Mammary epithelial cell (primary cell): ENCODE results near the gene MYO16.

Experiments used
- CTCF ChIP-seq, 2 donors: IDR thresholded peaks in 1 of 2; conservative IDR thresholded peaks in 1 of 2; 2 replicates each; pipeline ENCODE4 v1.5.1; 2011 to 2012; ENCODE audit warnings: inconsistent platforms in 2 of 2, low read length in 2 of 2, mild to moderate bottlenecking in 2 of 2, control low read depth in 1 of 2, low read depth in 1 of 2; ENCODE audit not compliant: insufficient read depth in 1 of 2; ENCODE audit errors: extremely low read depth in 1 of 2
- EZH2 ChIP-seq: IDR thresholded peaks from 2 replicates; pipeline ENCODE4 v1.6.1; 2012; ENCODE audit warnings: low read length, inconsistent platforms, borderline replicate concordance

GRCh38 chr13:109162248-109163036 is 533.0 kb downstream of the MYO16 start:
- TF ChIP-seq CTCF (conservative IDR thresholded peaks at IDR 0.05 in 1 of 2, IDR thresholded peaks at IDR 0.05 in 1 of 2; ENCODE audit: extremely low read depth in 1 of 2, insufficient read depth in 1 of 2, low read depth in 1 of 2, low read length in 2 of 2) (no peak), EZH2 (no peak)
